T-helper 1 cell treated with Interleukin-12 subunit alpha and Interleukin-12 subunit beta and Interleukin-4 antibody, amounts not matched to agents 30 μg/mL and 1 μg/mL, for 36 hours (primary cell): ENCODE measurements around the gene PHEX.

Experiments used
- H3K27ac Mint-ChIP-seq: one replicate; pipeline ENCODE4 v1.8.0; 2021; ENCODE audit warnings: mild to moderate bottlenecking, mixed read lengths
- H3K27me3 Mint-ChIP-seq: one replicate; pipeline ENCODE4 v1.8.0; 2021; ENCODE audit warnings: low read depth, mixed read lengths
- H3K36me3 Mint-ChIP-seq: one replicate; pipeline ENCODE4 v1.8.0; 2021; ENCODE audit warnings: low read depth, mixed read lengths
- H3K4me1 Mint-ChIP-seq: one replicate; pipeline ENCODE4 v1.8.0; 2021; ENCODE audit warnings: low read depth, mixed read lengths
- H3K4me3 Mint-ChIP-seq: one replicate; pipeline ENCODE4 v1.8.0; 2021; ENCODE audit warnings: mild to moderate bottlenecking, moderate library complexity, mixed read lengths
- H3K9me3 Mint-ChIP-seq: one replicate; pipeline ENCODE4 v1.8.0; 2021; ENCODE audit warnings: mixed read lengths

Gene PHEX

GRCh38 chrX:22059775-22060174 lies 27.6 kb downstream of the PHEX start:
- Mint-ChIP-seq H3K9me3 (no peaks in the 10 kb centered on the region), H3K4me3 (no peak overlapping the region), H3K36me3 (no peaks in the 10 kb centered on the region), H3K27ac (no peak overlapping the region), H3K27me3 (no peaks in the 10 kb centered on the region), H3K4me1 (peaks cover 14% of the 10 kb centered on the region)

GRCh38 chrX:22060415-22061280 lies 28.5 kb downstream of the PHEX start:
- no peaks in the 10 kb centered on the region for H3K9me3 Mint-ChIP-seq
- no peaks in the 10 kb centered on the region for H3K36me3 Mint-ChIP-seq
- peak overlapping the region; percentile 4 for H3K27ac Mint-ChIP-seq
- H3K4me1 Mint-ChIP-seq = peaks cover 14% of the 10 kb centered on the region
- H3K4me3 Mint-ChIP-seq = no peak overlapping the region
- no peaks in the 10 kb centered on the region for H3K27me3 Mint-ChIP-seq

DNA sequence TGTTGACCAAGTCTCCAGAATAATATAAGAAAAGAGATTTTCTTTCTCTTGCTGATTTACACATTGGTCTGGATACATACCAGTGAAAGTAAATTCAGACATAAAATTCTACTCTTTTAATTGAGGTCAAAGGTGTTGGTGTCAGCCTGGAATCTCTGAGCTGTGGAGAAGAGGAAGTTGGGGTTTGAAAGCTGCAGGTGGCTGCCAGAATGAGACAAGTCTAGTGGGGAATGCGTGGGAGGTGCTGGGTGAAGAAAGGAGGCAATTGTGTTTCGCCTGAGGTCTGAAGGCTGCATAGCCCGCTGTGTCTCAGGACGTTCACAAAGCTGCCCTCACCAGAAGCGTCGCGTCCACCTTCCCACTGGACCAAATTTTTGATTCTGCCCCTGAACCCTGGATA lies 31.2 kb downstream of the PHEX start:
- Mint-ChIP-seq H3K4me1 (peaks cover 17% of the 10 kb centered on the region), H3K4me3 (no peak overlapping the region), H3K9me3 (no peaks in the 10 kb centered on the region), H3K36me3 (no peaks in the 10 kb centered on the region), H3K27ac (no peak overlapping the region), H3K27me3 (no peaks in the 10 kb centered on the region)

- Mint-ChIP-seq H3K27me3 (no peaks in the 10 kb centered on the region), H3K4me3 (no peak overlapping the region), H3K27ac (no peak overlapping the region), H3K4me1 (peaks cover 4% of the 10 kb centered on the region), H3K36me3 (no peaks in the 10 kb centered on the region), H3K9me3 (no peaks in the 10 kb centered on the region)
Observed at GRCh38 chrX:22069586-22069985, 37.5 kb downstream of the PHEX start.

DNA sequence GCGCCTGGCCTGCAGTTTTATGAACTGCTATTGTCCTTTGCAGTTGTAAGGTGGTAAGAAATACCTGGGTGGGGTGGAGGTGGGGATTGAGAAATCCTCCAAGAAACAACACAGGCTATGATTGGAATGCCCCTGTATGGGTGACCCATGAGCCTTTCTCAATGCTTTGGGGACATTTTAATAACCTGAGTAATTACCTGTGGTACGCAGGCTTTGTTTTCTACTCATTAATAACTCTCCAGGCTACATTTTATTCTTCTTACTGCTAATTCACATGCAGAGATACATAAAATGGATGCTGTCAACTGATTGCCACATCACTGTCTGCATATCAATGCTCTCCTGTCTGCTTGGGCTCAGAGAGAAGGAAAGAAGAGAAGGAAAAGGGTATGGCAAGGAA lies 41.8 kb downstream of the PHEX start:
- Mint-ChIP-seq H3K27ac (no peak overlapping the region), H3K27me3 (no peaks in the 10 kb centered on the region), H3K36me3 (no peaks in the 10 kb centered on the region), H3K9me3 (no peaks in the 10 kb centered on the region), H3K4me3 (no peak overlapping the region), H3K4me1 (no peaks in the 10 kb centered on the region)

GRCh38 chrX:22078117-22078516 lies 46.0 kb downstream of the PHEX start:
- no peak overlapping the region for H3K27ac Mint-ChIP-seq
- H3K4me3 Mint-ChIP-seq = no peak overlapping the region
- H3K27me3 Mint-ChIP-seq = no peaks in the 10 kb centered on the region
- no peaks in the 10 kb centered on the region for H3K9me3 Mint-ChIP-seq
- H3K4me1 Mint-ChIP-seq = no peaks in the 10 kb centered on the region
- H3K36me3 Mint-ChIP-seq = no peaks in the 10 kb centered on the region

DNA sequence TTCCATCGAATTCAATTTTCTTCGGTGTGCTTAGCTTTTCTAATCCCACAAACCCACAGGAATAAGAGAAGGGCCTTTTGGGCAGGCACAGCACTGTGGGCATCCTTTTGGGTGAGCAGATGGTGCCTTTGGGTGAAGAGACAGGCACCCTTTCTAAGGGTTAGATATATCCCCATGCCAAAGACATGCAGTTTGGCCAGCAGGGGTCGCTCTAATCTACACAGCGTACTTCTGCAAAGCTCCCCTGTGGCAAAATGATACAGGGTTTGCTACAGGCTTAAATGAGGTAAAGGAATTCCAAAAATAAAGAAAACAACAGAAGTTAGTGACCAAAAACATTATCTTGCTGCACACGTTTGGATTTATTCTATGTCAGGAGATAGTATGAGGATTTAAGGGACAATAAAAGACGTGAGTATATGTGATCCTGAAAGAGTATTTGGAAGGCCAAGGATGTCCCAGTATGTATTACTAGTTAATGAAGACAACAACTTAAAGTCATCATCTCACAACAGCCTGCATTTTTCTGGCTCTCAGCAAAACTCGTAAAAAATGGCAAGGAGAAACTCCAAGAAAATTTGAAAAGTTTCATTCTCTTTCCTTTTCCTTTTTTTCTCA lies 49.5 kb downstream of the PHEX start:
- Mint-ChIP-seq H3K27ac (no peak overlapping the region), H3K9me3 (no peaks in the 10 kb centered on the region), H3K36me3 (no peaks in the 10 kb centered on the region), H3K4me3 (no peak overlapping the region), H3K4me1 (no peaks in the 10 kb centered on the region), H3K27me3 (no peaks in the 10 kb centered on the region)

GRCh38 chrX:22086003-22086402 lies 53.9 kb downstream of the PHEX start:
- no peaks in the 10 kb centered on the region for H3K36me3 Mint-ChIP-seq
- no peak overlapping the region for H3K4me3 Mint-ChIP-seq
- no peaks in the 10 kb centered on the region for H3K27me3 Mint-ChIP-seq
- peaks cover 1% of the 10 kb centered on the region for H3K4me1 Mint-ChIP-seq
- H3K27ac Mint-ChIP-seq = no peak overlapping the region
- no peaks in the 10 kb centered on the region for H3K9me3 Mint-ChIP-seq

DNA sequence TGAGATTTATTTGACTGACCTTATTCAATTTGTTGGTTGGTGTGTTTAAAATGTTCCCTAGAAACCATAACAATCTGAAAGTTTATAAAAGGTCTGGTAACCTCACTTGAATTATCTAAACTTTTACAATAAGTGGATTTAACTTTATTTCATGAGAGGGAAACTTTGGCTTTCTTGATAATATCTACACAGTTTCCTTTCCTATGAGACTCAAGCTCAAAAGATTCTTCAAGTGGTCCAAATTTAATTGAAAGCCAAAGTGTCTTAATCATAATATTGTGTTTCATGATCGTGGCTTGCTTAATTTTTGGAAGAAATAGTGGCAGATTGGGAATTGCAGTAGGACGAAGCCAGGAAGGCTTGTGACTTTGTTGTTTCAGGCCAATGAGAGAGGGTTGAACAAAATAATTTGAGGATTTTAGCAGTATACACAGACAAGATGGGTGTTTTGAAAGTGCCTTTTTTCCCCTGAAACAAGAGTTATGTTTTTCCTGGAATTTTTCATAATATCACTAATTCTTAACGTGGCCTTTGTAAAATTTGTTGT lies 55.0 kb downstream of the PHEX start:
- Mint-ChIP-seq H3K36me3 (no peaks in the 10 kb centered on the region), H3K27ac (no peak overlapping the region), H3K27me3 (no peaks in the 10 kb centered on the region), H3K9me3 (no peaks in the 10 kb centered on the region), H3K4me1 (peaks cover 1% of the 10 kb centered on the region), H3K4me3 (no peak overlapping the region)

- H3K36me3 Mint-ChIP-seq = no peaks in the 10 kb centered on the region
- H3K27ac Mint-ChIP-seq = no peak overlapping the region
- no peak overlapping the region for H3K4me3 Mint-ChIP-seq
- H3K4me1 Mint-ChIP-seq = peaks cover 1% of the 10 kb centered on the region
- H3K27me3 Mint-ChIP-seq = no peaks in the 10 kb centered on the region
- no peaks in the 10 kb centered on the region for H3K9me3 Mint-ChIP-seq
Observed at GRCh38 chrX:22088326-22088725, 56.2 kb downstream of the PHEX start.

GRCh38 chrX:22090181-22090580 lies 58.1 kb downstream of the PHEX start:
- no peak overlapping the region for H3K27ac Mint-ChIP-seq
- H3K4me3 Mint-ChIP-seq = no peak overlapping the region
- no peaks in the 10 kb centered on the region for H3K9me3 Mint-ChIP-seq
- peaks cover 1% of the 10 kb centered on the region for H3K4me1 Mint-ChIP-seq
- H3K27me3 Mint-ChIP-seq = no peaks in the 10 kb centered on the region
- H3K36me3 Mint-ChIP-seq = no peaks in the 10 kb centered on the region

- H3K4me3 Mint-ChIP-seq = no peak overlapping the region
- no peaks in the 10 kb centered on the region for H3K36me3 Mint-ChIP-seq
- no peaks in the 10 kb centered on the region for H3K9me3 Mint-ChIP-seq
- no peak overlapping the region for H3K27ac Mint-ChIP-seq
- H3K4me1 Mint-ChIP-seq = no peaks in the 10 kb centered on the region
- no peaks in the 10 kb centered on the region for H3K27me3 Mint-ChIP-seq
Observed at GRCh38 chrX:22093550-22093949, 61.4 kb downstream of the PHEX start.

- no peaks in the 10 kb centered on the region for H3K36me3 Mint-ChIP-seq
- H3K4me3 Mint-ChIP-seq = no peak overlapping the region
- H3K9me3 Mint-ChIP-seq = no peaks in the 10 kb centered on the region
- no peaks in the 10 kb centered on the region for H3K4me1 Mint-ChIP-seq
- no peaks in the 10 kb centered on the region for H3K27me3 Mint-ChIP-seq
- H3K27ac Mint-ChIP-seq = no peak overlapping the region
Observed at GRCh38 chrX:22095286-22095685, 63.2 kb downstream of the PHEX start.

DNA sequence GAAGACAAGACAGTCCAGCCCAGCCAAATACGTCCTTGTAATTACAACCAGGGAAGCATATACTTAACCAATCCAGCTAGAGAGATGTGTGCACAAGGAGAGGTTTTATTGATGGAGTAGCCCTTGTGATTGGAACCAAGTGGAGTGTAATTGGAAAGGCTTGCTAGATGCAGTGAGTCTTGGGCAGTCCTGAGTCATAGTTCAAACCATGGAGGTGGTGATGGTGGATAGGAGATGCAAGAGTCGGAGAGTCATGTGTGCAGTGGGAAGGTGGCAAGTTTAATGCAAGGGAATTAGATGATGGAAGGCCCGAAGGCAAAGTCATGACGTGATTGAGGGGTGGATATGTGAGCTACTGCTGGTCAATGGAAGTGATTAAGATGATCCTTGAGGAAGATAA lies 63.7 kb downstream of the PHEX start:
- Mint-ChIP-seq H3K4me1 (no peaks in the 10 kb centered on the region), H3K4me3 (no peak overlapping the region), H3K9me3 (no peaks in the 10 kb centered on the region), H3K27me3 (no peaks in the 10 kb centered on the region), H3K27ac (no peak overlapping the region), H3K36me3 (no peaks in the 10 kb centered on the region)

DNA sequence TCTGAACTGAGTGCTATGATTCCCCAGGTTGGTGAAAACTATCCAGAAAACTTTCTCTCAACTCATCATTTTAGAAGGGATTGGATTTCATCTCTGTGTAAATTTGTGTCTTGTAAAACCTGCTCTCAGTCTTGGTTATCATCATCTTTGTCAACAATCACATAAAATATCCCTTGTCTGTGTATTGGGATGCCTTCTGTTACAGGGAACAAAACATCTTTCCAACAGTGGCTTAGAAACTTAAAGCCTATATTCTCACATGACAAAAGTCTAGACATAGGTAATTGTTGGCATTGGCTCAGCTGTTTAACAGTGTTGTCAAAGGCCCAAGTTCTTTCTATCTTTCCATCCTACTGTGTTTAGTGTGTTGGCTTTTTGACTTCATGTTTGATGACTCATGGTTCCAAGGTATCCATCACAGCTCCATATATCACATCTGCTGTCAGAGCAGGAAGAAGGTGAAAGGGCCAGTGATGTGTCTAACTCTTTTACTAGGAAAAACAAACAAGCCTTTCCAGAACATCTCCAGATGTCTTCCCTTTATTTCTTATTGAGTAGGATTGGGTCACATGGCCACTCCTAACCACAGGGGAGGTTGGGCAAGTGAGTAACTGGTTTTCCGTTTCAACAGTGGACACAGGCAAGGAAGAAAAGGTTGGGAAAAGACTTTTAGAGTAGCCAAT lies 65.0 kb downstream of the PHEX start:
- Mint-ChIP-seq H3K9me3 (no peaks in the 10 kb centered on the region), H3K27me3 (no peaks in the 10 kb centered on the region), H3K27ac (no peak overlapping the region), H3K4me3 (no peak overlapping the region), H3K4me1 (no peaks in the 10 kb centered on the region), H3K36me3 (no peaks in the 10 kb centered on the region)
